ENCODE data around the gene GEMIN5.
"Not testable (repeated sequence)": the region's sequence is repeated elsewhere in the genome, so short reads cannot be mapped to it uniquely, and the experiment has no call there.

Gene GEMIN5

GRCh38 chr5:154937718-154938466 is at the start of gene GEMIN5:
Gene GEMIN5 (minus strand): TSS chr5:154938211. CDS start chr5:154938133, 78 bp downstream.
- DNase-seq: peak; percentile 88

- DNase-seq: no peak
Measured at GRCh38 chr5:154986151-154986550, 48.1 kb upstream of the GEMIN5 start.

DNA sequence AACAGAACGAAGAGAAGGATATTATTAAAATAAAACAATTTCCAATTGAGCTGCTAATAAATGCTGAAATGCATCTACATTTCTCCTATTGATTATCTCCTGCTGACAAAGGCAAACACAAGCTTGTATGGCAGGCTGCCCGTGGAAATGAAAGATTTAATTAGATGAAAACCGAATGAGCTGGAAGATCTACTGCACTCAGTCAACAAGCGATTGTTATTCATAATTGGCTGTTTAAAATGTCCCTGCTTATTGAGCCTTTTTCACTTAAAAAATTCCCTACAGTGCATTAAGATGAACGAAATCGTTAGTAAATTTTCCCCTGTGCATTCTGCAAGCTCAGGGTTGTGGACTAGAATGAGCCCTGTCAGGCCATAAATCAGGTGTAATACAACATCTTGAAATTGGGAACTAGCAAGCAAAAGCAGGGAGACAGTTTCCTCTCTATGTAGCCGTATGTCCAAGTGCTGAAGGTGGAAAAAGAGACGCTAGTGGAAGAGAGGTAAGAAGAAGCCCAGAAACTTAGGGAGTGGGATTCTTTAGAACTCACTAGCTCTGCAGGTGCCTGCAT is 47.0 kb upstream of the GEMIN5 start:
- DNase-seq: no peak

DNA sequence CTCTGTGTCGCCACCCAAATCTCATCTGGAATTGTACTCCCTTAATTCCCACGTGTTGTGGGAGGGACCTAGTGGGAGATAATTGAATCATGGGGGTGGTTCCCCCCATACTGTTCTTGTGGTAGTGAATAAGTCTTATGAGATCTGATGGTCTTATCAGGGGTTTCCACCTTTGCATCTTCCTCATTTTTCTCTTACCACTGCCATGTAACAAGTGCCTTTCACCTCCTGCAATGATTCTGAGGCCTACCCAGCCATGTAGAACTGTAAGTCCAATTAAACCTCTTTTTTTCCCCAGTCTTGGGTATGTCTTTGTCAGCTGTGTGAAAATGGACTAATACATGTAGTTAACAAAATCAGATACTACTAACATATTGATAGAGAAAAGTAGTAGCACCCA is 40.3 kb upstream of the GEMIN5 start:
- not testable (repeated sequence) for DNase-seq

GRCh38 chr5:154977409-154977808 is 39.4 kb upstream of the GEMIN5 start:
- DNase-seq: no peak

GRCh38 chr5:154976082-154976481 is 38.1 kb upstream of the GEMIN5 start:
- DNase-seq: not testable (repeated sequence)

- no peak for DNase-seq
Measured at GRCh38 chr5:154972476-154973080, 34.6 kb upstream of the GEMIN5 start.

- DNase-seq: no peak
Measured at GRCh38 chr5:154971501-154971900, 33.5 kb upstream of the GEMIN5 start.

DNA sequence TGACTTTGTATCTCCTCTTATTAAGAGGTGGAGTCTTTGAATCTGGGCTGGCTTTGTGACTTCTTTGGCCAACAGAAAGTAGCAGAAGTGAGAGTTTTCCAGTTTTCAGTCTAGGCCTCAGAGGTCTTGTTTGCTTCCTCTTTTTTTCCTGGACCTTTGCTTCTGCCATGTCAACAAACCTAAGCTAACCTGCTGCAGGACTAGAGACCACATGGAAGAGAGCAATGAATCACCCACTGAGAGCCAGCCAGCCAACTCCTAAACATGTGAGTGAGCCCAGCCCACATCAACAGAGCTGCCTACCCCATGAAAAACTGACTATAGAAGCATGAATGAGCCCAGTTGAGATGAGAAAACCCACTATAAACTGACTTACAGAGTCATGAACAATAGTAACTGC is 32.7 kb upstream of the GEMIN5 start:
- DNase-seq: no peak

DNA sequence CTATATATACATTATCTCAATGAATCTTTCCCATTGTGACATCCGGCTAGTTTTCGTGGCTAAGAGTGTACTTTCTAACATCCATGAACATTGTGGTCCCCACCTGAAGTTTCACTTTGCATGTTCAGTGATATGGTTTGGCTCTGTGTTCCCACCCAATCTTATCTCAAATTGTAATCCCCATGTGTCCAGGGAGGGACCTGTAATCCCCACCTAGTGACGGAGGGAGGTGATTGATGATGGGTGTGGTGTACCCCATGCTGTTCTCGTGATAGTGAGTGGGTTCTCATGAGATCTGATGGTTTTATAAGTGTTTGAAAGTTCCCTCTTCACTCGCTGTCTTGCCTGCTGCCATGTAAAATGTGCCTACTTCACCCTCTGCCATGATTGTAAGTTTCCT is 30.9 kb upstream of the GEMIN5 start:
- no peak for DNase-seq

- DNase-seq: no peak
Measured at GRCh38 chr5:154967421-154968024, 29.5 kb upstream of the GEMIN5 start.

- no peak for DNase-seq
Measured at GRCh38 chr5:154966874-154967273, 28.9 kb upstream of the GEMIN5 start.

DNA sequence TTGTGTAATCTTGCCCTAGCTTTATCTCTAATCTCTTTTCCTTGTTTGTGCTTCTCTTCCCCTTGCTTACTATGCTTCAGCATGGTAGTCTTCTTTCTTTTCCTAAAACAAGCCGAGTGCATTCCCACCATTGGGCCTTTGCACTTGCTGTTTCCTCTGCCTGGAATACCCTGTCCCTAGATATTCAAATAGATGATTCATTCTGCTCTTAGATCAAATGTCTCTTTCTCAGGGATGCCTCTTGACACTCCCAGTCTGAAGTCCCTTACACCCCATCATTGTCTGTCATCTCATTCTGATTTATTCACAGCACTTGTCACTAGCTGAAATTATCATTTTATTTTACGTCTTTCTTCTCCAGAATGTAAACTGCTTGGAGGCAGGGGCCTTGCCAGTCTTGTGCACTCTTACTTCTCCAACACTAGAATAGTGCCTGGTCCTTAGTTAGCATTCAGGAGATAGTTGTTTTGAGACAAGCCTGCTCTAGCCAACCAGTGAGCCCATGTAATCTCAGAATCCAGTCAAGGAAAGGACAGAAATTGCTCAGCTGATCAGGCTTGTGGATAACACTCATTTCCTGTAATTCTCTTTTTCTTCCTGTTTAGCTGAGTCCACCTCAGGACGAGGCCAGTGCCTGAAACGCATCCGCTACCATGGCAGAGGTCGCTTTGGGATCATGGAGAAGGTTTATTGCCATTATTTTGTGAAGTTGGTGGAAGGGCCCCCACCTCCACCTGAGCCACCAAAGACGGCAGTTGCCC is 28.2 kb upstream of the GEMIN5 start:
- DNase-seq: no peak

- DNase-seq: no peak
Measured at GRCh38 chr5:154962494-154962893, 24.5 kb upstream of the GEMIN5 start.

DNA sequence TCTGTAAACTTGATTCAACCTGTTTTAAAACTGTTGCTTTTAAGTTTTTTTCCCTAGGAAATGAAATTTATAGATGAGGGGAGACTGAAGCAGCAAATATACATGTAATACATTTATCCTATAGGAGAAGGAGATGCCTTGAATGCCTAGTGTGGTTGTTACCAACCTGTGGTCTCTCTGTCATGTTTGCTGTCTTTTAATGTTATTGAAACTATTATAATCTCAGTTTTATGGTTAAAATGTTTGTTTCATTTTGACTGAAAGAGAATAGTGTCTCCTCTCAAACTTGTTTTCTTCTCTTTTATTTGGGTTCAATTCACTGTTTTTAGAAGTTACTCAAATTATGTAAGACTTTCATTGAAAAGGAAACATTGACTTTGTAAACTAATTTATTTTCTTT is 18.7 kb upstream of the GEMIN5 start:
- DNase-seq: no peak

DNA sequence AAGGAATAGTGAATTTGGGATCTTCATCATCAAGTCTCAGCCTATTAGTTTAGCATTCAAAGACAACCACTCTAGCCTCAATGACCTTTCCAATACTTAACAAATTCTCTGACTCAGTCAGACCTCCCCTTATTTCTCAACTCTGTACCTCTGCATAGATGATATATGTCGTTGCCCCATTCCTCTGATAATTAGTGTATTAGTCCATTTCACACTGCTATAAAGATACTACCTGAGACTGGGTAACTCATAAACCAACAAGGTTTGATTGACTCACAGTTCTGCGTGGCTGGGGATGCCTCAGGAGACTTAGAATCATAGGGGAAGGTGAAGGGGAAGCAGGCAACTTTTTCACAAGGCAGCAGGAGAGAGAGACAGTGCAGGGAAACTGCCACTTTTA is 11.8 kb upstream of the GEMIN5 start:
- no peak for DNase-seq

DNA sequence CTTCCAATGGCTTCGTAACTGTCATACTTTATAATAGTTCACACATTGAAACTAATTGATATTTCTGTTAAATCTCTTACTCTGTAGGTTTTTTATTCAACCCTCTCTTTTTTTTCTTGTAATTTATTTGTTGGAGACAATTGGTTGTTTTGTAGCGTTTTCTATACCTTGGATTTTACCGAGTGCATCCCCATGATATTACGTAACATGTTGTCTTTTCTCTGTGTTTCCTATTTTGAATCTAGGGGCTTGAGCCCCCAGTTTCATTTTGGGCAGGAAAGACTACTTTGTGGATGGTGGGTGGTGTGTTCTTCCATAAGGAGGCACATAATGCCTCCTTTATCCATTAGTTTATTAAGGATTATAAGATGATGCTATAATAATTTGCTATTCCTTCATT is 10.3 kb upstream of the GEMIN5 start:
- DNase-seq: no peak

DNA sequence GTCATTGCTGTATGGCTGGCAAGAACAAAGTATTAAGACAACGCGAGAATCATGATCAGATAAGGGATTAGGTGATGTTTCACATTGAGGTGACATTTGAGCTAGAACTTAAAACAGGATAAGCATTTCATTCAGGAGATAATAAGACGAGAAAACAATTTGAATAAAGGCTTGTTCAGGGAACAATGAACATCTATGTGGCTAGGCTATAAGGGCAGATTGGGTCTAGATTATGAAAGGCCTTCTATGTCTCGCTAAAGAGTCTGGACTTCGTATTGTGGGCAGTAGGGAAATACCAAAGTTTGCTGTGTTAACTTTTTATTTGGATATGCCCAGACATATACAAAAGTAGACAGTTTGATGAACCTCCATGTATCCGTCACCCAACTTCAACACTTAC is 9.8 kb upstream of the GEMIN5 start:
- no peak for DNase-seq

GRCh38 chr5:154945695-154946301 is 7.8 kb upstream of the GEMIN5 start:
- DNase-seq: peak; percentile 36

GRCh38 chr5:154944716-154945115 is 6.7 kb upstream of the GEMIN5 start:
- no peak for DNase-seq

DNA sequence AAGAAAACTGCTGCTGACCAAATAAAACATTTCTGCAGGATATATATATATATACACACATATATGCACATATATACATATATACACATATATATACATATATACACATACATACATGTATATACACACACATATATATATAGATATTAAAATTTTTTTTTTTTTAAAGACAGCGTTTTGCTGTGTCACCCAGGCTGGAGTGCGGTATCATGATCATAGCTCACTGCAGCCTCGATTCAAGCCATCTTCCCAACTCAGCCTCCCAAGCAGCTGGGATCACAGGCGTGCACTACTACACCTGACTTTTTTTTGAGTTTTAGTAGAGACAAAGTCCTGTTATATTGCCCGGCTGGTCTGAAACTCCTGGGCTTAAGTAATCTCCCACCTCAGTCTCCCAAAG is 5.5 kb upstream of the GEMIN5 start:
- DNase-seq: no peak

- peak; percentile 96 for DNase-seq
Measured at GRCh38 chr5:154940772-154941620, 3.0 kb upstream of the GEMIN5 start, which contains the start of gene MRPL22. Gene MRPL22 (plus strand): TSS chr5:154941073. CDS start chr5:154941111, 38 bp downstream.

All from CD4-positive, alpha-beta T cell treated with Interleukin-12 subunit alpha and Interleukin-12 subunit beta, for 1 hour (primary cell).